ENCODE results near the gene TRIO. TPM values are rescaled to one million over a fixed set of nuclear protein-coding genes. Genes with fewer than 3 reads are reported as not detected.

Gene TRIO
- total and polyA plus RNA-seq, 2 of the 8 experiments (the other 6 are each of a cell fraction or from before 2014, with no cell fraction given), result 35.1 to 69.1 TPM

DNA sequence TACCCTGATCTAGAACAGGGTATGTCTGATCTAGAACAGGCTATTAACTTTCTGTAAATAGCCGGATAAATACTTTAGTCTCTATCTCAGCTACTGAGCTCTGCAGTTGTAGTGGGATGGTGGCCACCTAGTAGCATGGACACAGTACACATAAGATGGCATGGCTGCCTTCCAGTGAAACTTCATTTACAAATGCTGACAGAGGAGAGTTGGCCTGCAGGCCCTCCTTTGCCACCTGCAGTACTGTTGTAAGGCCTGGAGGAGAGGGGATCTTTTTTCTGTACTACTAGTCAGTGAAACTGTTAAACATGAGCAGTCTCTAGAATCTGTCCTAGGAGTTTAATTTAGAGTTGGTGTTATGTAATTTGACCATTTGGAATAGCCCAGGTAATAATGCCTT lies 86.0 kb downstream of the TRIO start:
- Histone ChIP-seq H2AFZ (ENCODE audit: low read length) (no peak overlapping the region), H3K4me1 (replicated peaks in 1 of 4; ENCODE audit: control insufficient read depth in 3 of 4, insufficient read depth in 4 of 4, low read length in 3 of 4) (peaks cover 0 to 12% (median 9%) of the 10 kb centered on the region in 4 experiments; a peak in 3 of 7 replicates), H3K9ac (replicated peaks in 1 of 4; ENCODE audit: extremely low read depth in 1 of 4, low read depth in 3 of 4, low read length in 3 of 4) (no peak overlapping the region), H2BK120ac (replicated peaks; ENCODE audit: low read depth, low read length) (no peak overlapping the region), H4K20me1 (replicated peaks in 1 of 2; ENCODE audit: control insufficient read depth in 1 of 2, insufficient read depth in 2 of 2, low read length in 2 of 2) (peaks cover 2 to 9% of the 10 kb centered on the region in 2 experiments), H4K8ac (ENCODE audit: extremely low read depth, insufficient read depth, low read length) (no peak overlapping the region), H3K36me3 (ENCODE audit: control insufficient read depth in 2 of 4, insufficient read depth in 4 of 4, low read length in 3 of 4) (no peaks in the 10 kb centered on the region), H3K9me3 (ENCODE audit: insufficient read depth in 2 of 2, low read depth in 1 of 2, low read length in 1 of 2) (no peaks in the 10 kb centered on the region), H4K91ac (replicated peaks; ENCODE audit: insufficient read length, low read length) (no peak overlapping the region), H2BK5ac (ENCODE audit: low read depth, low read length) (no peak overlapping the region), H3K4me2 (ENCODE audit: insufficient read depth in 1 of 2, low read depth in 2 of 2, low read length in 2 of 2) (no peak overlapping the region), H2AK5ac (ENCODE audit: low read depth, low read length) (no peak overlapping the region), H4K5ac (ENCODE audit: insufficient read length, low read depth, low read length) (no peak overlapping the region), H3K23ac (ENCODE audit: insufficient read length) (no peak overlapping the region), H3K4me3 (ENCODE audit: extremely low read depth in 1 of 4, insufficient read depth in 2 of 4, low read depth in 3 of 4, low read length in 4 of 4) (no peak overlapping the region), H3K56ac (replicated peaks; ENCODE audit: insufficient read length, low read depth, low read length) (no peak overlapping the region), H3K23me2 (ENCODE audit: low read depth, low read length) (no peaks in the 10 kb centered on the region; the same call in 1 of the 2 replicates), H3K14ac (ENCODE audit: insufficient read length) (no peak overlapping the region), H3K27ac (ENCODE audit: low read depth, low read length) (no peak overlapping the region), H2BK20ac (ENCODE audit: low read length) (no peak overlapping the region), H3K27me3 (replicated peaks in 1 of 4; ENCODE audit: control insufficient read depth in 3 of 4, extremely low read depth in 1 of 4, insufficient read depth in 3 of 4, low read length in 3 of 4) (no peaks in the 10 kb centered on the region), H3K79me2 (ENCODE audit: control insufficient read depth in 1 of 2, insufficient read depth in 2 of 2, low read length in 2 of 2) (peaks cover 11 to 98% of the 10 kb centered on the region in 2 experiments), H3K18ac (ENCODE audit: extremely low read depth, low read length) (no peak overlapping the region), H3K4ac (replicated peaks; ENCODE audit: insufficient read length, low read depth, low read length) (no peak overlapping the region), H2BK12ac (ENCODE audit: low read depth, low read length) (no peak overlapping the region), H3K79me1 (ENCODE audit: low read depth, low read length) (peaks cover 16% of the 10 kb centered on the region), H2BK15ac (ENCODE audit: low read length) (no peak overlapping the region)
- ChIA-PET POLR2A (ENCODE audit: partially characterized antibody) (no interaction called here), CTCF (ENCODE audit: partially characterized antibody) (interaction anchor here (1.3 kb wide), 1 partner anchor 15 kb away, joined by 3 read pairs; no protein-coding TSS in a partner anchor)
- FAIRE-seq, result no peak
- no peak for DNase-seq (ENCODE audit: low read depth in 1 of 2, low spot score in 2 of 2)
- 88% methylated on average over 1 of the region's 1 CpG; no CpG with 5 or more reads in 1 of the 2 experiments for WGBS, 2 experiments (ENCODE audit: extremely low coverage in 1 of 2, insufficient coverage in 1 of 2, insufficient read length in 1 of 2, insufficient replicate concordance in 2 of 2, low coverage in 1 of 2, low lambda C conversion rate in 2 of 2, missing lambda C conversion rate in 1 of 2)
- TF ChIP-seq POLR2AphosphoS5 (IDR thresholded peaks at IDR 0.05; ENCODE audit: low read depth, low read length) (no peak), POU5F1 (IDR thresholded peaks at IDR 0.05; ENCODE audit: low read depth, low read length) (no peak)
